ENCODE measurements around the gene CFAP92.

Gene CFAP92

GRCh38 chr3:128992926-128993460, 883 bp downstream of the CFAP92 start:
- H3K27ac ChIP-seq = no peak overlapping the region; the same call in 1 of the 2 replicates
- TF ChIP-seq ZFX (IDR thresholded peaks at IDR 0.05) = no peak
- TF ChIP-seq CTCF (conservative IDR thresholded peaks at IDR 0.05) = no peak

GRCh38 chr3:128991355-128991895, 2.5 kb downstream of the CFAP92 start:
- no peak for TF ChIP-seq ZFX (IDR thresholded peaks at IDR 0.05)
- TF ChIP-seq CTCF (conservative IDR thresholded peaks at IDR 0.05) = no peak
- H3K27ac ChIP-seq = no peak overlapping the region

GRCh38 chr3:128988286-128988685, 5.6 kb downstream of the CFAP92 start:
- H3K27ac ChIP-seq = no peak overlapping the region
- TF ChIP-seq CTCF (conservative IDR thresholded peaks at IDR 0.05) (no peak), ZFX (IDR thresholded peaks at IDR 0.05) (no peak)

GRCh38 chr3:128987302-128988100, 6.4 kb downstream of the CFAP92 start:
- no peak overlapping the region for H3K27ac ChIP-seq
- TF ChIP-seq ZFX (IDR thresholded peaks at IDR 0.05) = no peak
- TF ChIP-seq CTCF (conservative IDR thresholded peaks at IDR 0.05) = no peak

- H3K27ac ChIP-seq = no peak overlapping the region
- TF ChIP-seq ZFX (IDR thresholded peaks at IDR 0.05) (no peak), CTCF (conservative IDR thresholded peaks at IDR 0.05) (no peak)
Measured at GRCh38 chr3:128984596-128984995, 9.3 kb downstream of the CFAP92 start.

GRCh38 chr3:128983293-128984069, 10.4 kb downstream of the CFAP92 start:
- TF ChIP-seq ZFX (IDR thresholded peaks at IDR 0.05) (no peak), CTCF (conservative IDR thresholded peaks at IDR 0.05) (no peak)
- no peak overlapping the region for H3K27ac ChIP-seq

GRCh38 chr3:128975276-128975675, 18.6 kb downstream of the CFAP92 start:
- H3K27ac ChIP-seq = no peak overlapping the region
- no peak for TF ChIP-seq ZFX (IDR thresholded peaks at IDR 0.05)
- TF ChIP-seq CTCF (conservative IDR thresholded peaks at IDR 0.05) = no peak
